ENCODE data around the gene CD93.

DNA sequence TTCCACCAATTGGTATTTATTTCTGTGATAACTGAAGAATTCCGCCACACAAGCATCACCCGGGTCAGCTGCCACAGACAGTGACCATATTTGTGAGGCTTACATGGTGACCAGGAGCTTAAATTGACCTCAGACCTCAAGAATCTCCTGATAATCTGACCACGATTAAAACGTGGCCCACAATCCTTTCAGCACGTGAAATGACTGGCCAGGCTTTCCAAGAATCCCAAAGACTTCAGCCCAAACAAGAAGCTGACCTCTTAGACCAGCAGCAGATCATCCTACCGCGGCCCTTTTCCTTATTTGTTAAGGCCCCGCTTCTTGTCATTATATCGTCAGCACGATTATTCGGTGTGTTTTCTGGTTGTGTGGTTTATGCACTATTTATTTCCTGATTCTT is 45.6 kb upstream of the CD93 start:
- TF ChIP-seq EZH2 (IDR thresholded peaks at IDR 0.05; ENCODE audit: low read length, missing control alignments), result no peak
- TF ChIP-seq, protein P1, sequence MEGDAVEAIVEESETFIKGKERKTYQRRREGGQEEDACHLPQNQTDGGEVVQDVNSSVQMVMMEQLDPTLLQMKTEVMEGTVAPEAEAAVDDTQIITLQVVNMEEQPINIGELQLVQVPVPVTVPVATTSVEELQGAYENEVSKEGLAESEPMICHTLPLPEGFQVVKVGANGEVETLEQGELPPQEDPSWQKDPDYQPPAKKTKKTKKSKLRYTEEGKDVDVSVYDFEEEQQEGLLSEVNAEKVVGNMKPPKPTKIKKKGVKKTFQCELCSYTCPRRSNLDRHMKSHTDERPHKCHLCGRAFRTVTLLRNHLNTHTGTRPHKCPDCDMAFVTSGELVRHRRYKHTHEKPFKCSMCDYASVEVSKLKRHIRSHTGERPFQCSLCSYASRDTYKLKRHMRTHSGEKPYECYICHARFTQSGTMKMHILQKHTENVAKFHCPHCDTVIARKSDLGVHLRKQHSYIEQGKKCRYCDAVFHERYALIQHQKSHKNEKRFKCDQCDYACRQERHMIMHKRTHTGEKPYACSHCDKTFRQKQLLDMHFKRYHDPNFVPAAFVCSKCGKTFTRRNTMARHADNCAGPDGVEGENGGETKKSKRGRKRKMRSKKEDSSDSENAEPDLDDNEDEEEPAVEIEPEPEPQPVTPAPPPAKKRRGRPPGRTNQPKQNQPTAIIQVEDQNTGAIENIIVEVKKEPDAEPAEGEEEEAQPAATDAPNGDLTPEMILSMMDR (conservative IDR thresholded peaks at IDR 0.05 in 1 of 2, IDR thresholded peaks at IDR 0.05 in 1 of 2; ENCODE audit: low read depth in 1 of 2, low read length in 2 of 2), result no peak
